HG02610 (cell line): ENCODE measurements around the gene SNUPN.

Source experiments
- ATAC-seq: cut with Tn5 transposase; IDR thresholded peaks from one replicate; pipeline ENCODE4 v1.9.1; 2021; ENCODE audit warnings: mild to moderate bottlenecking, moderate library complexity; ENCODE audit not compliant: unreplicated experiment

Gene SNUPN

GRCh38 chr15:75654201-75654907 lies 28.8 kb upstream of the SNUPN start:
- ATAC-seq = no peak

GRCh38 chr15:75653347-75653913 lies 27.9 kb upstream of the SNUPN start:
- ATAC-seq = no peak

- no peak for ATAC-seq
These were observed 26.5 kb upstream of the SNUPN start for GRCh38 chr15:75651810-75652543.

GRCh38 chr15:75650908-75651809 lies 25.6 kb upstream of the SNUPN start:
- ATAC-seq = no peak

- ATAC-seq = no peak
These were observed 24.3 kb upstream of the SNUPN start for GRCh38 chr15:75649848-75650247.

- no peak for ATAC-seq
These were observed 23.7 kb upstream of the SNUPN start for GRCh38 chr15:75649045-75649761.

- no peak for ATAC-seq
These were observed 22.9 kb upstream of the SNUPN start for GRCh38 chr15:75648156-75649000.

GRCh38 chr15:75647370-75648155 lies 22.0 kb upstream of the SNUPN start, which contains the start of gene SNX33:
Gene SNX33 (plus strand): TSS chr15:75647912. CDS start chr15:75649103, 1,191 bp downstream.
- ATAC-seq = no peak

- no peak for ATAC-seq
These were observed 21.4 kb upstream of the SNUPN start for GRCh38 chr15:75646944-75647364.

GRCh38 chr15:75646112-75646943 lies 20.8 kb upstream of the SNUPN start:
- ATAC-seq = no peak

GRCh38 chr15:75644376-75644775 lies 18.9 kb upstream of the SNUPN start:
- no peak for ATAC-seq

GRCh38 chr15:75641603-75642002 lies 16.1 kb upstream of the SNUPN start:
- ATAC-seq = no peak

- no peak for ATAC-seq
These were observed 15.6 kb upstream of the SNUPN start for GRCh38 chr15:75641179-75641503.

- peak; percentile 26 for ATAC-seq
These were observed 15.1 kb upstream of the SNUPN start for GRCh38 chr15:75640483-75641178.

- ATAC-seq = peak; percentile 93
These were observed 14.4 kb upstream of the SNUPN start, which contains the start of gene IMP3 for GRCh38 chr15:75639709-75640482. Gene IMP3 (minus strand): TSS chr15:75640224. CDS start chr15:75640168, 56 bp downstream.

- no peak for ATAC-seq
These were observed 13.7 kb upstream of the SNUPN start for GRCh38 chr15:75639191-75639708.
